ENCODE results near the gene MEOX2. TPM values are rescaled to one million over a fixed set of nuclear protein-coding genes. Genes with fewer than 3 reads are reported as not detected.

MEOX2 gene
- total and polyA plus RNA-seq, 4 donors: 3.5 to 35.9 (median 9.9) TPM

DNA sequence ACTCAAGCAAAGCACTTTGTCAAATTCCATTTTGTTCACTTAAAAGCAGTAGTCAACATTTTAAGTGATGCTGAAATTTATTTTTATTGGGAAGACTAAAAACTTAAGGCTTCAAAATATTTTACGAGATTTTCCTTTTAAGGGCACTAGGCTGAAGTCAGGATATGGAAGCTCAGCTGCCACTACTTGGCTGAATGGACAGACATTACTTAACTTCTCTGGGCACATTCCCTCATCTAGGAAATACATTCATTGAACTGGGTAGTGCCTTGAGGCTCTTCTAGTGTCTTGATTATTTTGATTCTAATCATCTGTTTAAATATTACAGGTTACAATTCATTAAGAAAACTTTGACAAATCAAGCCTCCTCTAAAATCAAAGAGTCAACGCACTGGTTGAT lies 11.1 kb downstream of the MEOX2 start:
- ATAC-seq (ENCODE audit: low FRiP score): no peak
- Histone ChIP-seq H3K36me3 (ENCODE audit: control insufficient read depth in 1 of 2, insufficient read depth in 2 of 2, low read length in 1 of 2) (no peaks in the 10 kb centered on the region), H3K4me3 (ENCODE audit: low read length in 2 of 2) (no peak overlapping the region), H3K4me1 (ENCODE audit: control insufficient read depth in 1 of 2, insufficient read depth in 2 of 2, low read length in 2 of 2) (no peaks in the 10 kb centered on the region), H3K27ac (ENCODE audit: low read depth in 1 of 2, low read length in 2 of 2) (no peak overlapping the region), H3K27me3 (ENCODE audit: control insufficient read depth in 1 of 2, insufficient read depth in 2 of 2, low read length in 1 of 2) (no peaks in the 10 kb centered on the region), H3K9me3 (ENCODE audit: control insufficient read depth, low read length) (no peaks in the 10 kb centered on the region)
- WGBS, 2 donors: 55 to 58% methylated on average over 2 of the region's 2 CpGs
- intact Hi-C loops (cut with DNase I): no loop called here
- DNase-seq: no peak

- Histone ChIP-seq H3K4me3 (ENCODE audit: low read length in 2 of 2) (no peak overlapping the region), H3K4me1 (ENCODE audit: control insufficient read depth in 1 of 2, insufficient read depth in 2 of 2, low read length in 2 of 2) (no peaks in the 10 kb centered on the region), H3K9me3 (ENCODE audit: control insufficient read depth, low read length) (no peaks in the 10 kb centered on the region), H3K36me3 (ENCODE audit: control insufficient read depth in 1 of 2, insufficient read depth in 2 of 2, low read length in 1 of 2) (no peaks in the 10 kb centered on the region), H3K27me3 (ENCODE audit: control insufficient read depth in 1 of 2, insufficient read depth in 2 of 2, low read length in 1 of 2) (no peaks in the 10 kb centered on the region), H3K27ac (ENCODE audit: low read depth in 1 of 2, low read length in 2 of 2) (no peak overlapping the region)
- intact Hi-C loops (cut with DNase I): no loop called here
- DNase-seq: no peak
- ATAC-seq (ENCODE audit: low FRiP score): no peak
These were observed 11.9 kb downstream of the MEOX2 start for GRCh38 chr7:15674586-15674985.

- DNase-seq: no peak
- intact Hi-C loops (cut with DNase I): no loop called here
- no peaks in the 10 kb centered on the region for H3K9me3 ChIP-seq (ENCODE audit: control insufficient read depth, low read length)
- no peak for ATAC-seq (ENCODE audit: low FRiP score)
- 87 to 90% methylated on average over 10 of the region's 10 CpGs for WGBS, 2 donors
- no peak overlapping the region for H3K4me3 ChIP-seq (ENCODE audit: low read length in 2 of 2)
- H3K36me3 ChIP-seq (ENCODE audit: control insufficient read depth in 1 of 2, insufficient read depth in 2 of 2, low read length in 1 of 2): no peaks in the 10 kb centered on the region
- H3K4me1 ChIP-seq (ENCODE audit: control insufficient read depth in 1 of 2, insufficient read depth in 2 of 2, low read length in 2 of 2): no peaks in the 10 kb centered on the region
- no peak overlapping the region for H3K27ac ChIP-seq (ENCODE audit: low read depth in 1 of 2, low read length in 2 of 2)
- no peaks in the 10 kb centered on the region for H3K27me3 ChIP-seq (ENCODE audit: control insufficient read depth in 1 of 2, insufficient read depth in 2 of 2, low read length in 1 of 2)
These were observed 16.9 kb downstream of the MEOX2 start for GRCh38 chr7:15669443-15670090.

DNA sequence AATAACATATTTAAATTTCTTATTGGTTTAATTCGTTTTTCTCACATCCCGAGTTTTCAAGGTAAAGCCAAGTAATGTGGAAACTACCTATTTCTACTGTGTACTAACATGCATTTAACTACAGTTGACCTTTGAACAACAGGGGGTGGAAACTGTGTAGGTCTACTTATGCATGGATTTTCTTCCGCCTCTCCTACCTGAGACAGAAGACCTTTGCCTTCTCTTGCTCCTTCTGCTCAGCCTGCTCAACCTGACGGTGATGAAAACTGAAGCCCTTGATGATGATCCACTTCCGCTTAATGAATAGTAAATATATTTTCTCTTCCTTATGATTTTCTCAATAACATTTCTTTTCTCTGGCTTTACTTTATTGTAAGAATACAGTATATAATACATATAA lies 18.5 kb downstream of the MEOX2 start:
- ATAC-seq (ENCODE audit: low FRiP score): no peak
- Histone ChIP-seq H3K9me3 (ENCODE audit: control insufficient read depth, low read length) (no peaks in the 10 kb centered on the region), H3K36me3 (ENCODE audit: control insufficient read depth in 1 of 2, insufficient read depth in 2 of 2, low read length in 1 of 2) (no peaks in the 10 kb centered on the region), H3K27me3 (ENCODE audit: control insufficient read depth in 1 of 2, insufficient read depth in 2 of 2, low read length in 1 of 2) (no peaks in the 10 kb centered on the region), H3K27ac (ENCODE audit: low read depth in 1 of 2, low read length in 2 of 2) (no peak overlapping the region), H3K4me3 (ENCODE audit: low read length in 2 of 2) (no peak overlapping the region), H3K4me1 (ENCODE audit: control insufficient read depth in 1 of 2, insufficient read depth in 2 of 2, low read length in 2 of 2) (no peaks in the 10 kb centered on the region)
- 95 to 97% methylated on average over 5 of the region's 5 CpGs for WGBS, 2 donors
- no peak for DNase-seq
- intact Hi-C loops (cut with DNase I): no loop called here

- Histone ChIP-seq H3K27me3 (ENCODE audit: control insufficient read depth in 1 of 2, insufficient read depth in 2 of 2, low read length in 1 of 2) (no peaks in the 10 kb centered on the region), H3K27ac (ENCODE audit: low read depth in 1 of 2, low read length in 2 of 2) (no peak overlapping the region), H3K36me3 (ENCODE audit: control insufficient read depth in 1 of 2, insufficient read depth in 2 of 2, low read length in 1 of 2) (no peaks in the 10 kb centered on the region), H3K4me3 (ENCODE audit: low read length in 2 of 2) (no peak overlapping the region), H3K4me1 (ENCODE audit: control insufficient read depth in 1 of 2, insufficient read depth in 2 of 2, low read length in 2 of 2) (no peaks in the 10 kb centered on the region), H3K9me3 (ENCODE audit: control insufficient read depth, low read length) (no peaks in the 10 kb centered on the region)
- WGBS, 2 donors: 2 to 13% methylated on average over 1 of the region's 1 CpG
- no peak for ATAC-seq (ENCODE audit: low FRiP score)
- no peak for DNase-seq
- intact Hi-C loops (cut with DNase I): no loop called here
These were observed 24.0 kb downstream of the MEOX2 start for GRCh38 chr7:15662451-15662850.

DNA sequence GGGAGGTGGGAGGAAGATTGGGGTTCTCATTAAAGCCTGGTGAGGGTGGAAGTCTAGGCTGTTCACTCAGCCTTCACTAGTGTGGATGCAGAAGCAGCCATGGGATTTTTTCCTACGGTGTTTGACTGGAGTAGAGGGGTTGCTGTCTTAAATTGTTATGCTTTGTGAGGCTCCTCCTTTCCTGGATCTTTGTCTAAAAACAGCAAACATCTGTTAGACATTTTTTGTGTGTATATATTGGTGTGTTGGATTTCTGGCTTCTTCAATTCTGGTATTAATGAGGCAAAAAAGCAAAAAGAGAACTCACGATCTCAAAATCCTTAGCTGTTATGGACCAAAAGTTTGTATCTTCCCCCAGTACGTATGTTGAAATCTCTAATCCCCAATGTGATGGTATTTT lies 28.2 kb downstream of the MEOX2 start:
- intact Hi-C loops (cut with DNase I): no loop called here
- DNase-seq (no peak), ATAC-seq (ENCODE audit: low FRiP score) (no peak)
- Histone ChIP-seq H3K27ac (ENCODE audit: low read depth in 1 of 2, low read length in 2 of 2) (no peak overlapping the region), H3K4me1 (ENCODE audit: control insufficient read depth in 1 of 2, insufficient read depth in 2 of 2, low read length in 2 of 2) (no peaks in the 10 kb centered on the region), H3K4me3 (ENCODE audit: low read length in 2 of 2) (no peak overlapping the region), H3K27me3 (ENCODE audit: control insufficient read depth in 1 of 2, insufficient read depth in 2 of 2, low read length in 1 of 2) (no peaks in the 10 kb centered on the region), H3K36me3 (ENCODE audit: control insufficient read depth in 1 of 2, insufficient read depth in 2 of 2, low read length in 1 of 2) (no peaks in the 10 kb centered on the region), H3K9me3 (ENCODE audit: control insufficient read depth, low read length) (no peaks in the 10 kb centered on the region)
- WGBS, 2 donors: 70 to 74% methylated on average over 3 of the region's 3 CpGs

GRCh38 chr7:15652776-15653290 lies 33.6 kb downstream of the MEOX2 start:
- Histone ChIP-seq H3K9me3 (ENCODE audit: control insufficient read depth, low read length) (no peaks in the 10 kb centered on the region), H3K4me3 (ENCODE audit: low read length in 2 of 2) (no peak overlapping the region), H3K27ac (ENCODE audit: low read depth in 1 of 2, low read length in 2 of 2) (no peak overlapping the region), H3K27me3 (ENCODE audit: control insufficient read depth in 1 of 2, insufficient read depth in 2 of 2, low read length in 1 of 2) (no peaks in the 10 kb centered on the region), H3K36me3 (ENCODE audit: control insufficient read depth in 1 of 2, insufficient read depth in 2 of 2, low read length in 1 of 2) (no peaks in the 10 kb centered on the region), H3K4me1 (ENCODE audit: control insufficient read depth in 1 of 2, insufficient read depth in 2 of 2, low read length in 2 of 2) (no peaks in the 10 kb centered on the region)
- ATAC-seq (ENCODE audit: low FRiP score) (no peak), DNase-seq (no peak)
- 79 to 80% methylated on average over 2 of the region's 2 CpGs for WGBS, 2 donors
- intact Hi-C loops (cut with DNase I): no loop called here

DNA sequence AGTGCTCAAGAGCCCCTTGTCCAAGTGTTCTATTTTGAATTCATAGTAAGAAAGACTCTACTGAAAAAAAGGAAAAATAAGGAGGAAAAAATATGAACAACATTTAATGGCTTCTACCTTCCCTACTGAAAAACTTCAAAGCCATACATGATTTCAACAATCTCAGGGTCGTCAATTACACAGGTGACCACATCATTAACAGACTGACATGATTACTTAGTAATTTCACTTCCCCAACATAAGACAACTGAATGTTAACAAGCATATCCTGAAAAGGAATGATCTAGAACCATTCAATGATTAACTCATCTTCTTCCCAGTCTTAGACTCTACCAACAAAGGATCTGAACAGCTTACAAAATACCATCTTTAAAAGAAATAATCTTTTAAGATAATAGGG lies 34.8 kb downstream of the MEOX2 start:
- Histone ChIP-seq H3K4me1 (ENCODE audit: control insufficient read depth in 1 of 2, insufficient read depth in 2 of 2, low read length in 2 of 2) (no peaks in the 10 kb centered on the region), H3K4me3 (ENCODE audit: low read length in 2 of 2) (no peak overlapping the region), H3K9me3 (ENCODE audit: control insufficient read depth, low read length) (no peaks in the 10 kb centered on the region), H3K36me3 (ENCODE audit: control insufficient read depth in 1 of 2, insufficient read depth in 2 of 2, low read length in 1 of 2) (no peaks in the 10 kb centered on the region), H3K27ac (ENCODE audit: low read depth in 1 of 2, low read length in 2 of 2) (no peak overlapping the region), H3K27me3 (ENCODE audit: control insufficient read depth in 1 of 2, insufficient read depth in 2 of 2, low read length in 1 of 2) (no peaks in the 10 kb centered on the region)
- ATAC-seq (ENCODE audit: low FRiP score) (no peak), DNase-seq (no peak)
- intact Hi-C loops (cut with DNase I): no loop called here
- WGBS, 2 donors: 91 to 93% methylated on average over 1 of the region's 1 CpG

DNA sequence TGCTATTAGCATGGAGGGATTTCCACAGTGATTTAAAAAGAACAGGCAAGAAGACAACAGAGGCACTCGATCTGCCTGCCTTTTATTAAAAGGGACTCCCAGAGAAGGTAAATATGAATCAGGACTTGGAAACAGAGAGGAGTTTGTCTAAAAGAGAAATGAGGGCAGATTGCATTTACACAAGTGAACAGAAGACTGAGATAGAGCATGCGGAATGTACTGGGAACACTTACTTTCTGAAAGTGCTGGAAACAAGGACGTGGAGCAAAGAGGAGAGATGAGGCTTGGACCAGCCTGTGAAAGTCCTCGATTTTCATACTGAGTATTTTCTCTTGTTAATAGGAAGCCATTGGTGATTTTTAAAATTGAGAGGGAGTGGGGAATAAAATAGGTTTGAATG lies 35.7 kb downstream of the MEOX2 start:
- Histone ChIP-seq H3K4me1 (ENCODE audit: control insufficient read depth in 1 of 2, insufficient read depth in 2 of 2, low read length in 2 of 2) (no peaks in the 10 kb centered on the region), H3K27ac (ENCODE audit: low read depth in 1 of 2, low read length in 2 of 2) (no peak overlapping the region), H3K27me3 (ENCODE audit: control insufficient read depth in 1 of 2, insufficient read depth in 2 of 2, low read length in 1 of 2) (no peaks in the 10 kb centered on the region), H3K36me3 (ENCODE audit: control insufficient read depth in 1 of 2, insufficient read depth in 2 of 2, low read length in 1 of 2) (no peaks in the 10 kb centered on the region), H3K4me3 (ENCODE audit: low read length in 2 of 2) (no peak overlapping the region), H3K9me3 (ENCODE audit: control insufficient read depth, low read length) (no peaks in the 10 kb centered on the region)
- ATAC-seq (ENCODE audit: low FRiP score) (no peak), DNase-seq (no peak)
- intact Hi-C loops (cut with DNase I): no loop called here
- 80 to 91% methylated on average over 4 of the region's 4 CpGs for WGBS, 2 donors
